Measurements from ENCODE around the gene LDLRAD3.

LDLRAD3 gene

DNA sequence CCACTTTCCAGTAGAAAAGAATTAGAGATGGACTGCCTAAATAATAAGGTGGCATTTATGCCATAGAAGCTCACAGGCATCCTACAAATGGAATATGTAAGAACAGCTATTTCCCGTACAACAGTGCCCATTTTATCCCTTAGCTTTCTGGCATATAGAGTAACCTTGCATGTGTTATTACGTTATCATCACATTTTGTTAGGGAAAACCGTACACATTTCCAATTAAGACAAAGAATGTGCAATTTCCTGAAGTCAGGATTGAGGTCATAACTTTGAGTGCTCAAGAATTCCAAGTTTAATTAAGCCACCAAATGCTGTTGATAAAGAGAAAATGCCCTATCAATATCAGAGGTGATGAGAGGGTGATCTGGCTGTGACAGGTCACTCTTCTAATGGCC lies 58.9 kb downstream of the LDLRAD3 start:
- H3K36me3 ChIP-seq (ENCODE audit: control insufficient read depth, insufficient read depth, low read length) = no peaks in the 10 kb centered on the region
- H3K4me1 ChIP-seq = no peaks in the 10 kb centered on the region
- no peak overlapping the region for H3K27ac ChIP-seq
- TF ChIP-seq, protein P1, sequence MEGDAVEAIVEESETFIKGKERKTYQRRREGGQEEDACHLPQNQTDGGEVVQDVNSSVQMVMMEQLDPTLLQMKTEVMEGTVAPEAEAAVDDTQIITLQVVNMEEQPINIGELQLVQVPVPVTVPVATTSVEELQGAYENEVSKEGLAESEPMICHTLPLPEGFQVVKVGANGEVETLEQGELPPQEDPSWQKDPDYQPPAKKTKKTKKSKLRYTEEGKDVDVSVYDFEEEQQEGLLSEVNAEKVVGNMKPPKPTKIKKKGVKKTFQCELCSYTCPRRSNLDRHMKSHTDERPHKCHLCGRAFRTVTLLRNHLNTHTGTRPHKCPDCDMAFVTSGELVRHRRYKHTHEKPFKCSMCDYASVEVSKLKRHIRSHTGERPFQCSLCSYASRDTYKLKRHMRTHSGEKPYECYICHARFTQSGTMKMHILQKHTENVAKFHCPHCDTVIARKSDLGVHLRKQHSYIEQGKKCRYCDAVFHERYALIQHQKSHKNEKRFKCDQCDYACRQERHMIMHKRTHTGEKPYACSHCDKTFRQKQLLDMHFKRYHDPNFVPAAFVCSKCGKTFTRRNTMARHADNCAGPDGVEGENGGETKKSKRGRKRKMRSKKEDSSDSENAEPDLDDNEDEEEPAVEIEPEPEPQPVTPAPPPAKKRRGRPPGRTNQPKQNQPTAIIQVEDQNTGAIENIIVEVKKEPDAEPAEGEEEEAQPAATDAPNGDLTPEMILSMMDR (IDR thresholded peaks at IDR 0.05) = no peak
- no peak overlapping the region for H3K9ac ChIP-seq
- H3K4me2 ChIP-seq (ENCODE audit: low read length) = no peak overlapping the region
- H3K79me2 ChIP-seq = no peaks in the 10 kb centered on the region
- H3K9me3 ChIP-seq (ENCODE audit: control insufficient read depth, low read length) = no peaks in the 10 kb centered on the region
- H3K27me3 ChIP-seq (ENCODE audit: control insufficient read depth, insufficient read depth, low read length) = no peaks in the 10 kb centered on the region
- H3K4me3 ChIP-seq (ENCODE audit: low read depth, low read length) = no peak overlapping the region
- no peak overlapping the region for H2AFZ ChIP-seq

DNA sequence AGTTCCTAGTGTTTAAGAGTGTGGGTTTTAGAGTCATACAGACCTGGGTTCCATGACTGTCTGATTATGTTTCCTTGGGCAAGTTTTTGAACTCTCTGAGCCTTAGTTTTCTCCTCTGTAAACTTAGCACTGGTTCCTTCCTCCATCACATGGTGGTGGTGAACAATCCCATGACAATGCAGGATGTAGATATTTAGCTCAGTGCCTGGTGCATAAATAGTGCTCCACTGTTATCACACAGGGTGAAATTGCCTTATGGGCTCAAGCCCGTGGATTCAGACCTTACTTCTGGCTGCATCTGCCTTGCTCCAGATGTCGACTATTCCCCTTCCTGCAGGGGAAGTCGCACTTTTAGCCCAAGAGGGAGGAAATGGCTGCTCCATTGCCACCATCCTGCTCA lies 62.7 kb downstream of the LDLRAD3 start:
- Histone ChIP-seq H3K4me1 (no peaks in the 10 kb centered on the region), H2AFZ (no peak overlapping the region), H3K4me2 (ENCODE audit: low read length) (no peak overlapping the region), H3K36me3 (ENCODE audit: control insufficient read depth, insufficient read depth, low read length) (no peaks in the 10 kb centered on the region), H3K27ac (no peak overlapping the region), H3K4me3 (ENCODE audit: low read depth, low read length) (no peak overlapping the region), H3K27me3 (ENCODE audit: control insufficient read depth, insufficient read depth, low read length) (no peaks in the 10 kb centered on the region), H3K79me2 (no peaks in the 10 kb centered on the region), H3K9ac (no peak overlapping the region), H3K9me3 (ENCODE audit: control insufficient read depth, low read length) (no peaks in the 10 kb centered on the region)
- TF ChIP-seq, protein P1 (IDR thresholded peaks at IDR 0.05) = no peak

DNA sequence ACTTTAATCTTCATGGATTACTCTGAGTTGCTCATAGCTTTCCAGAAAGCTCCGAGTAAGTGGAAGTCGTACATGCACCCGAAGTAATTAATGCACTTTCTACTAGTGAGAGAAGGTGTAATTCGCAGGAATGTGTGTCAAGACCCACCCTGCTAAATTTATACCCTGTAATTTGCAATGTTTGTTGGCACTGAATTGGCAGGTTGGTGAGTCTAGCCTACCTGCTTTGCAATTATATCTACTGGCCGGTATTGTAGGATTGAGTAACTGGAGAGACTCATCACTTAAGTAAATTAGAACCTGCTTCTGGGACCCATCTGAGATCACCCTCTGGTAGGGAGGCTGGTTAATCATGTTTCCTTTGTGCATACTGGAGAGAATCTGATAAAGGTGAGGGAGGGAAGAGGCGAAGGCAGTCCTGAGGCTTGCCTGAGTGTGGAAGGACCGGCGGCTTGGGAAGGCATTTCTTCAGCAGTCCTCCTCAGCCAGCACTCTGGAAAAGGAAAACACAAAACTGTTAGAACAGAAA lies 63.3 kb downstream of the LDLRAD3 start:
- Histone ChIP-seq H3K4me2 (ENCODE audit: low read length) (no peak overlapping the region), H3K9me3 (ENCODE audit: control insufficient read depth, low read length) (no peaks in the 10 kb centered on the region), H3K27ac (no peak overlapping the region), H3K4me1 (no peaks in the 10 kb centered on the region), H2AFZ (no peak overlapping the region), H3K36me3 (ENCODE audit: control insufficient read depth, insufficient read depth, low read length) (no peaks in the 10 kb centered on the region), H3K79me2 (no peaks in the 10 kb centered on the region), H3K27me3 (ENCODE audit: control insufficient read depth, insufficient read depth, low read length) (no peaks in the 10 kb centered on the region), H3K4me3 (ENCODE audit: low read depth, low read length) (no peak overlapping the region), H3K9ac (no peak overlapping the region)
- TF ChIP-seq, protein P1 (IDR thresholded peaks at IDR 0.05) = no peak

DNA sequence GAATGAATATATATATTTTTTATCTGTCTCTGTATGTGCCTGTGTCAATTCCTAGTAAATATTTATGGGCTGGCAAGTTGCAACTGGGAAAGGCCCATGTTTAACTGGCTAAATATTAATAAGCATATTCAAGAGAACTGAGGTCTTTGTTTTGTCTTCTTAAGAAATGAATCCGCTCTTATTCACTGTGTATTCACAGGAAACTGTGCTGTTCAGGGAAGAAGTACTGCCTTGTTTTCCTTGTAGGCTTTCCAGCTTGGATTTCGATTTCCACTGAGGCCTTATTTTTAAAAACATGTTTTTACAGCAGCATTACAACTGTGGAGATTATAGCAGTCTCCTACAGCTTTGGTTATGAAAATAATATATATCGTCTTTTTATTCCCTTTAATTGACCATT lies 64.7 kb downstream of the LDLRAD3 start:
- Histone ChIP-seq H3K4me1 (no peaks in the 10 kb centered on the region), H3K4me3 (ENCODE audit: low read depth, low read length) (no peak overlapping the region), H2AFZ (no peak overlapping the region), H3K27me3 (ENCODE audit: control insufficient read depth, insufficient read depth, low read length) (no peaks in the 10 kb centered on the region), H3K36me3 (ENCODE audit: control insufficient read depth, insufficient read depth, low read length) (no peaks in the 10 kb centered on the region), H3K9me3 (ENCODE audit: control insufficient read depth, low read length) (no peaks in the 10 kb centered on the region), H3K27ac (no peak overlapping the region), H3K4me2 (ENCODE audit: low read length) (no peak overlapping the region), H3K9ac (no peak overlapping the region), H3K79me2 (no peaks in the 10 kb centered on the region)
- TF ChIP-seq, protein P1 (IDR thresholded peaks at IDR 0.05) = no peak

DNA sequence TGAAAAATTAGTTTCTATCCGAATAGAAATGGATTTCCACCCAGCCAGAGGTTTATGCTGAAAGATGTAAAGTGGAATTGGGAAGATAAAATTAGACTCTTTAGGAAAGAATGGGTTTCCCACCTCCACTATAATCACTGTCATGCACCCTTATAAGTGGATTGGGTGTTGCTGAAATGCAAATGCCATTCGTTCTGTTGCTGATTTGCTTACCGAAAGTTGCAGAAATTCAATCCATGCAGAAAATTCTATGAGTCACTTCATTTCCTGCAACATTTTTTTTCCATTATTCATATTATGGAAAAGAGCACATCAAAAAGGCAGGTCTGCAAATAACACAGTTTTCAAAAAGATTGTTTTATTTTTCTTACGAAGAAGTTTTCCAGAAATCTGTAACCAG lies 65.6 kb downstream of the LDLRAD3 start:
- H3K4me2 ChIP-seq (ENCODE audit: low read length) = no peak overlapping the region
- H3K36me3 ChIP-seq (ENCODE audit: control insufficient read depth, insufficient read depth, low read length) = no peaks in the 10 kb centered on the region
- TF ChIP-seq, protein P1 (IDR thresholded peaks at IDR 0.05) = no peak
- H3K27ac ChIP-seq = no peak overlapping the region
- H3K4me1 ChIP-seq = no peaks in the 10 kb centered on the region
- no peak overlapping the region for H3K9ac ChIP-seq
- no peak overlapping the region for H3K4me3 ChIP-seq (ENCODE audit: low read depth, low read length)
- no peak overlapping the region for H2AFZ ChIP-seq
- H3K9me3 ChIP-seq (ENCODE audit: control insufficient read depth, low read length) = no peaks in the 10 kb centered on the region
- H3K27me3 ChIP-seq (ENCODE audit: control insufficient read depth, insufficient read depth, low read length) = no peaks in the 10 kb centered on the region
- H3K79me2 ChIP-seq = no peaks in the 10 kb centered on the region
